ENCODE measurements around the gene SNAPC1. TPM values are rescaled to one million over a fixed set of nuclear protein-coding genes. Genes with fewer than 3 reads are reported as not detected.

The SNAPC1 gene, protein sequence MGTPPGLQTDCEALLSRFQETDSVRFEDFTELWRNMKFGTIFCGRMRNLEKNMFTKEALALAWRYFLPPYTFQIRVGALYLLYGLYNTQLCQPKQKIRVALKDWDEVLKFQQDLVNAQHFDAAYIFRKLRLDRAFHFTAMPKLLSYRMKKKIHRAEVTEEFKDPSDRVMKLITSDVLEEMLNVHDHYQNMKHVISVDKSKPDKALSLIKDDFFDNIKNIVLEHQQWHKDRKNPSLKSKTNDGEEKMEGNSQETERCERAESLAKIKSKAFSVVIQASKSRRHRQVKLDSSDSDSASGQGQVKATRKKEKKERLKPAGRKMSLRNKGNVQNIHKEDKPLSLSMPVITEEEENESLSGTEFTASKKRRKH
- 14.0 to 20.7 TPM (median 15.6 TPM) in 5 replicates for total RNA-seq (2022; extraction: Qiagen RNA extraction; ENCODE audit: low read depth)

DNA sequence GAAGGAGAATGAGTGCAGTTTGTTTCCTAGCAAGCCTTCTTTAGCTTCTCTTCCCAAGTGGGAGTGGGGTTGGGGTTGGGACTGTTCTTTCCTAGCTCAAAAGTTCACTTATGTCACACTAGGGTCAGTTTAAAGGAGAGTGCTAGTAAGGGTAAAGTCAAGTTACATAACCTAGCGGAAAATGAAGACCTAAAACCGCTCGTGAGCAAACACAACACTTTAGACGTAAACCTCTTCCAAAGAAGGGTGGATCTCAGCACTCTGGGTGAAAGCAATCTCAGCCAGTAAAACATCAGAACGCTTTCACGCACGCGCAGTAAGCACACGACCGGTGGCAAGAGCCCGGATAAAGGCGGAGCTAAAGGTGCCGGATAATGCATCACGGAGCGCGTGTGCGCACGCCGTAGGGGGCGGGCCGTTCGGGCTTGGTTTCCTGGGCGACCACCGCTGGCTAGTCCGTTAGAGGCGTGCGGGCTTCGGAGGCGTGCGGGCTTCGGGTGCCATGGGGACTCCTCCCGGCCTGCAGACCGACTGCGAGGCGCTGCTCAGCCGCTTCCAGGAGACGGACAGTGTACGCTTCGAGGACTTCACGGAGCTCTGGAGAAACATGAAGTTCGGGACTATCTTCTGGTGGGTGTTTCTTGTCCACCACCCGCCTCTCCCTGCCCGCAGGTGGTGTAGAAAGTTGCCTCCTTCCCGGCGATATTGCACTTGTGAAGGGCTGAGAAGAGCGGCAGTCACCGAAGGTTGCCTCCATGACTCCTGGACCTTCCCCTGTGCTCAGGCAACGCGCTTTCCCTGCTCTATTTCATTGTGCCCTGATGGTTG, at the start of gene SNAPC1:
SNAPC1 (plus strand) TSS at position 462 of the 828 bp plus-strand sequence; CDS start at position 503, 41 bp downstream.

DNA sequence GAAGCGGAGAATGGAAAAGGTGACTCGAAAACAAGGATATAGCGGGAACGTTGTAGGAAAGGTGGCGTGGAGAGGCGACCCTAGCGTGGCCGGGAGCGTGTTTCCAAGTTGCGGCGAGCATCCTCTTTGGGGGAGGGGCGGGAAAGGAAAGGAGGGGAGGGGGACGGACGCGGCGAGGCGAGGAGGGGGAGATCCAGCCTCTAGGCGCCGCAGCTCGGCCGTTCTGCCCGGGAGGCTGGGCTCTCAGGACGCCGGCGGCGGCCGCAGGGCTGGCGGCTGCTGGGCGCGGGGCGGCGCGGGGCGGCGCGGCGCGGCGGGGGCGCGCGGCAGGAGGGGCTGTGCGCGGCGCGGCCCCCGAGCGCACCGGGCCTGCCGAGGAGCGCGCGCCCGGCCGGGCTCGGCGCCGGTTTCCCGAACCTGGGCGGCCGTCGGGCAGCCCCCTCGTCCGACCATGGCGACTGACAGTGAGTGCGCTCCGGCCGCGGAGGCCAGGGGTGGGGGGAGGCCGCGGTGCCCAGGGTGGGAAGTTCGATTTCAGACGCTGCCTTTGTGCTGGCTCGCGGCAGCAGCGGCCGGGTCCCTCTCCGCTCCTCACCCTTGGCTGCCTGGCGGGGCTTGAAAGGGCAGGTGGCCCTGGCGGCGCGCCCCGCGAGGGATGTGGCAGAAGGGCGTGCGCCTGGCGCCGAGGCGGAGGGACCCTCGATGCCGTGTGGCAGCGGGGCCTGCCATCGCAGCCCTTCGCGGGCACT, 50.3 kb downstream of the SNAPC1 start, which contains the start of gene SYT16:
SYT16 (plus strand) TSS at position 357 of the 749 bp plus-strand sequence.

Other genes starting within 250 kb of the SNAPC1 start
- 119 to 255 TPM (median 176 TPM) in 5 replicates for gene HIF1A, start 66.9 kb upstream of the SNAPC1 start, total RNA-seq (2022; extraction: Qiagen RNA extraction; ENCODE audit: low read depth)
- 0.02 to 0.22 TPM (median 0.12 TPM) in 5 replicates for gene SYT16, start 50.3 kb downstream of the SNAPC1 start, total RNA-seq (2022; extraction: Qiagen RNA extraction; ENCODE audit: low read depth)